ENCODE data around the gene ADAM17.

DNA sequence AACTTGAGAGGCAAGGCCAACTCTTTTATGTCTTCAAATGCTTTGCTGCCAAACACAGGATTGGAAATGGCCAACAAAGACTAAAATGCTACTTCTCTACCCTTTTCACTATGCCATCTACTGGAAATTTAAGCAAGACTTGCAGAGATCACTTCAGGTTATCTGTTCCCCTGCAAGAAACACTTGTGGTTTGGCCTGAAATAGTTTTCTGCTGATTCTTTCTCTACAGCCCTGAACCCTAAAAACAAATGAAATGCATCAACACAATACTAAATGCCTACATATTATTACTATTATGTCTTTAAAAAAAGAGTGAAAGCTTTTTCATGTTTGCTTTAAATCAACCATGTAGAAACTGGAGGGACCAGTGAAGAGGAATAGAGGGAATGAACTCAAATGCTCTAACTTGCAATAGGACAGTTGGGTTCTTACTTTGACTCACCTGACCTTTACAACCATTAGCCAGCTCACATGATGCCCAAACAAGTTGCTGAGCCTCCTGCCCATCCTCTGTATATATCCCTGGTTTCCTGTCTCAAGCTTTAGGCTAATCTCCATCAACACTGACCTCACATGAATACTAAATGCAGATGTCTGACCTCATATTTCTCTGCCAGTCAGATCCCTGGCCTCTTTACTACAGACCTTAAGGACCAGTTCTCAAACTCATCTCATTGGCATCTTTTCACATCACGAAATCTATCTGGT is 17.5 kb upstream of the ADAM17 start:
- TF ChIP-seq, protein P1, sequence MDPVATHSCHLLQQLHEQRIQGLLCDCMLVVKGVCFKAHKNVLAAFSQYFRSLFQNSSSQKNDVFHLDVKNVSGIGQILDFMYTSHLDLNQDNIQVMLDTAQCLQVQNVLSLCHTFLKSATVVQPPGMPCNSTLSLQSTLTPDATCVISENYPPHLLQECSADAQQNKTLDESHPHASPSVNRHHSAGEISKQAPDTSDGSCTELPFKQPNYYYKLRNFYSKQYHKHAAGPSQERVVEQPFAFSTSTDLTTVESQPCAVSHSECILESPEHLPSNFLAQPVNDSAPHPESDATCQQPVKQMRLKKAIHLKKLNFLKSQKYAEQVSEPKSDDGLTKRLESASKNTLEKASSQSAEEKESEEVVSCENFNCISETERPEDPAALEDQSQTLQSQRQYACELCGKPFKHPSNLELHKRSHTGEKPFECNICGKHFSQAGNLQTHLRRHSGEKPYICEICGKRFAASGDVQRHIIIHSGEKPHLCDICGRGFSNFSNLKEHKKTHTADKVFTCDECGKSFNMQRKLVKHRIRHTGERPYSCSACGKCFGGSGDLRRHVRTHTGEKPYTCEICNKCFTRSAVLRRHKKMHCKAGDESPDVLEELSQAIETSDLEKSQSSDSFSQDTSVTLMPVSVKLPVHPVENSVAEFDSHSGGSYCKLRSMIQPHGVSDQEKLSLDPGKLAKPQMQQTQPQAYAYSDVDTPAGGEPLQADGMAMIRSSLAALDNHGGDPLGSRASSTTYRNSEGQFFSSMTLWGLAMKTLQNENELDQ (CRISPR knock-in tag; IDR thresholded peaks at IDR 0.05; ENCODE audit: borderline replicate concordance), result no peak
- TF ChIP-seq ZNF584 (CRISPR knock-in tag; IDR thresholded peaks at IDR 0.05; ENCODE audit: low read depth) (no peak), CBX8 (IDR thresholded peaks at IDR 0.05; ENCODE audit: borderline replicate concordance, extremely low read depth, low read depth, low read length, poor library complexity, severe bottlenecking) (no peak), FOXA1 (IDR thresholded peaks at IDR 0.05; ENCODE audit: borderline replicate concordance) (no peak), TCF7L2 (IDR thresholded peaks at IDR 0.05; ENCODE audit: low read depth, low read length) (no peak), BRCA1 (IDR thresholded peaks at IDR 0.05) (no peak), BRCA1 (CRISPR knock-in tag; IDR thresholded peaks at IDR 0.05) (no peak), ZFX (CRISPR knock-in tag; IDR thresholded peaks at IDR 0.05) (no peak), ARHGAP35 (IDR thresholded peaks at IDR 0.05; ENCODE audit: partially characterized antibody) (no peak), POLR2AphosphoS2 (IDR thresholded peaks at IDR 0.05; ENCODE audit: low read length) (no peak), EZH2 (IDR thresholded peaks at IDR 0.05; ENCODE audit: borderline replicate concordance, low read depth, low read length) (no peak), RAD21 (CRISPR knock-in tag; conservative IDR thresholded peaks at IDR 0.05 in 1 of 2, IDR thresholded peaks at IDR 0.05 in 1 of 2) (no peak), FOXA3 (CRISPR knock-in tag; conservative IDR thresholded peaks at IDR 0.05 in 1 of 2, IDR thresholded peaks at IDR 0.05 in 1 of 2) (no peak)
- TF ChIP-seq, protein P2, sequence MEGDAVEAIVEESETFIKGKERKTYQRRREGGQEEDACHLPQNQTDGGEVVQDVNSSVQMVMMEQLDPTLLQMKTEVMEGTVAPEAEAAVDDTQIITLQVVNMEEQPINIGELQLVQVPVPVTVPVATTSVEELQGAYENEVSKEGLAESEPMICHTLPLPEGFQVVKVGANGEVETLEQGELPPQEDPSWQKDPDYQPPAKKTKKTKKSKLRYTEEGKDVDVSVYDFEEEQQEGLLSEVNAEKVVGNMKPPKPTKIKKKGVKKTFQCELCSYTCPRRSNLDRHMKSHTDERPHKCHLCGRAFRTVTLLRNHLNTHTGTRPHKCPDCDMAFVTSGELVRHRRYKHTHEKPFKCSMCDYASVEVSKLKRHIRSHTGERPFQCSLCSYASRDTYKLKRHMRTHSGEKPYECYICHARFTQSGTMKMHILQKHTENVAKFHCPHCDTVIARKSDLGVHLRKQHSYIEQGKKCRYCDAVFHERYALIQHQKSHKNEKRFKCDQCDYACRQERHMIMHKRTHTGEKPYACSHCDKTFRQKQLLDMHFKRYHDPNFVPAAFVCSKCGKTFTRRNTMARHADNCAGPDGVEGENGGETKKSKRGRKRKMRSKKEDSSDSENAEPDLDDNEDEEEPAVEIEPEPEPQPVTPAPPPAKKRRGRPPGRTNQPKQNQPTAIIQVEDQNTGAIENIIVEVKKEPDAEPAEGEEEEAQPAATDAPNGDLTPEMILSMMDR (IDR thresholded peaks at IDR 0.05 in 2 of 3, conservative IDR thresholded peaks at IDR 0.05 in 1 of 3; ENCODE audit: insufficient read depth in 2 of 3, low read depth in 1 of 3, low read length in 3 of 3), result 0 out of 6 replicates have a peak, but pooled peaks of 1 of the 3 experiments have one; percentile 4
- TF ChIP-seq, protein P3, sequence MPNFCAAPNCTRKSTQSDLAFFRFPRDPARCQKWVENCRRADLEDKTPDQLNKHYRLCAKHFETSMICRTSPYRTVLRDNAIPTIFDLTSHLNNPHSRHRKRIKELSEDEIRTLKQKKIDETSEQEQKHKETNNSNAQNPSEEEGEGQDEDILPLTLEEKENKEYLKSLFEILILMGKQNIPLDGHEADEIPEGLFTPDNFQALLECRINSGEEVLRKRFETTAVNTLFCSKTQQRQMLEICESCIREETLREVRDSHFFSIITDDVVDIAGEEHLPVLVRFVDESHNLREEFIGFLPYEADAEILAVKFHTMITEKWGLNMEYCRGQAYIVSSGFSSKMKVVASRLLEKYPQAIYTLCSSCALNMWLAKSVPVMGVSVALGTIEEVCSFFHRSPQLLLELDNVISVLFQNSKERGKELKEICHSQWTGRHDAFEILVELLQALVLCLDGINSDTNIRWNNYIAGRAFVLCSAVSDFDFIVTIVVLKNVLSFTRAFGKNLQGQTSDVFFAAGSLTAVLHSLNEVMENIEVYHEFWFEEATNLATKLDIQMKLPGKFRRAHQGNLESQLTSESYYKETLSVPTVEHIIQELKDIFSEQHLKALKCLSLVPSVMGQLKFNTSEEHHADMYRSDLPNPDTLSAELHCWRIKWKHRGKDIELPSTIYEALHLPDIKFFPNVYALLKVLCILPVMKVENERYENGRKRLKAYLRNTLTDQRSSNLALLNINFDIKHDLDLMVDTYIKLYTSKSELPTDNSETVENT (CRISPR knock-in tag; IDR thresholded peaks at IDR 0.05), result no peak
